Measurements from ENCODE around the gene LAMA4. TPM values are rescaled to one million over a fixed set of nuclear protein-coding genes. Genes with fewer than 3 reads are reported as not detected.

The LAMA4 gene
- total and polyA plus RNA-seq, 2 of the 13 experiments (the other 11 are each of a cell fraction or from before 2014, with no cell fraction given) = not detected

- TF ChIP-seq HOXA5 (CRISPR knock-in tag; IDR thresholded peaks at IDR 0.05) (peak; percentile 65; the same call in 1 of the 2 replicates), RERE (CRISPR knock-in tag; IDR thresholded peaks at IDR 0.05; ENCODE audit: low read depth) (no peak), ARHGAP35 (CRISPR knock-in tag; IDR thresholded peaks at IDR 0.05; ENCODE audit: borderline replicate concordance) (peak; percentile 52; the same call in 1 of the 2 replicates), MTF1 (CRISPR knock-in tag; IDR thresholded peaks at IDR 0.05) (no peak), MYC (CRISPR knock-in tag; IDR thresholded peaks at IDR 0.05; ENCODE audit: borderline replicate concordance) (peak; percentile 78; the same call in 1 of the 2 replicates), CC2D1A (CRISPR knock-in tag; IDR thresholded peaks at IDR 0.05) (0 out of 2 replicates have a peak, but pooled peaks have one; percentile 32), CEBPZ (IDR thresholded peaks at IDR 0.05; ENCODE audit: low read length) (no peak), HMG20A (CRISPR knock-in tag; IDR thresholded peaks at IDR 0.05; ENCODE audit: borderline replicate concordance) (no peak), KDM5B (CRISPR knock-in tag; IDR thresholded peaks at IDR 0.05; ENCODE audit: borderline replicate concordance) (peak; percentile 96), MXD1 (CRISPR knock-in tag; IDR thresholded peaks at IDR 0.05) (peak; percentile 94), ARNT (IDR thresholded peaks at IDR 0.05) (no peak), PAXIP1 (CRISPR knock-in tag; conservative IDR thresholded peaks at IDR 0.05) (0 out of 2 replicates have a peak, but pooled peaks have one; percentile 37), ZNF33A (CRISPR knock-in tag; IDR thresholded peaks at IDR 0.05; ENCODE audit: borderline replicate concordance) (no peak)
Observed at GRCh38 chr6:112087136-112087911, 167.0 kb downstream of the LAMA4 start, which contains the start of the genes FAM229B and TUBE1 (continued).
